T-cell (primary cell): ENCODE measurements around the gene MYBPC3. TPM values are rescaled to one million over a fixed set of nuclear protein-coding genes. Genes with fewer than 3 reads are reported as not detected.

Experiments used
- ATAC-seq, 4 experiments: fragments of 200-7000 bp in 3 of 4; fragments of 150-1000 bp in 1 of 4; cut with Tn5 transposase; replicated peaks in 1 of 4; 1 replicate in 3 of 4; 2 replicates in 1 of 4; pipeline ENCODE4 v1.10.0; 2021; ENCODE audit warnings: moderate library complexity in 3 of 4, mild to moderate bottlenecking in 2 of 4, moderate number of reproducible peaks in 1 of 4
- CTCF ChIA-PET, 2 donors: fragments of 300-600 bp; sonication (Branson Sonifier 250); formaldehyde crosslinking; loops; one replicate each; lab custom pipeline; 2022; ENCODE audit warnings: antibody characterized with exemption in 2 of 2; lab: Charles Lee
- POLR2A ChIA-PET, 2 donors: fragments of 300-600 bp; sonication (Branson Sonifier 250); formaldehyde crosslinking; loops; one replicate each; lab custom pipeline; 2022; ENCODE audit warnings: antibody characterized with exemption in 2 of 2; lab: Charles Lee
- DNase-seq, 35 experiments: peaks; one replicate each; pipeline versions ENCODE4 v3.0.0 to v3.0.0-alpha.2; 2013 to 2023
- H3K27ac ChIP-seq: one replicate; pipeline ENCODE4 v1.5.1; 2013; ENCODE audit warnings: low read length
- H3K27me3 ChIP-seq, 2 experiments: replicated peaks in 1 of 2; 1 replicate in 1 of 2; 2 replicates in 1 of 2; pipeline versions ENCODE4 v1.6.1 to v1.7.0; 2013; ENCODE audit warnings: low read length in 1 of 2, mixed read lengths in 1 of 2; ENCODE audit not compliant: control insufficient read depth in 2 of 2, insufficient read depth in 2 of 2; ENCODE audit errors: extremely low read depth in 1 of 2
- H3K36me3 ChIP-seq, 2 donors: 1 replicate in 1 of 2; 2 replicates in 1 of 2; pipeline versions ENCODE4 v1.6.1 to v1.7.0; 2013; ENCODE audit warnings: low read length in 1 of 2; ENCODE audit not compliant: control insufficient read depth in 2 of 2, insufficient read depth in 1 of 2; ENCODE audit errors: extremely low read depth in 1 of 2
- H3K4me1 ChIP-seq, 2 experiments: 1 replicate in 1 of 2; 2 replicates in 1 of 2; pipeline versions ENCODE4 v1.6.1 to v1.7.0; 2013; ENCODE audit warnings: low read length in 2 of 2, mixed read lengths in 1 of 2; ENCODE audit not compliant: insufficient read depth in 2 of 2, control insufficient read depth in 1 of 2; ENCODE audit errors: extremely low read depth in 1 of 2
- H3K4me3 ChIP-seq, 2 donors: 1 replicate in 1 of 2; 2 replicates in 1 of 2; pipeline versions ENCODE4 v1.5.1 to v1.7.0; 2013; ENCODE audit warnings: mild to moderate bottlenecking in 2 of 2, low read length in 1 of 2, moderate library complexity in 1 of 2; ENCODE audit not compliant: control insufficient read depth in 1 of 2; ENCODE audit errors: extremely low read depth in 1 of 2
- H3K9me3 ChIP-seq: 2 replicates; pipeline ENCODE4 v1.7.0; 2013
- H3K27ac Mint-ChIP-seq, 2 donors: one replicate each; pipeline ENCODE4 v1.8.0; 2020 to 2021; ENCODE audit warnings: mild to moderate bottlenecking in 2 of 2, mixed read lengths in 2 of 2
- H3K27me3 Mint-ChIP-seq, 2 donors: one replicate each; pipeline ENCODE4 v1.8.0; 2021 to 2022; ENCODE audit warnings: mixed read lengths in 2 of 2
- H3K36me3 Mint-ChIP-seq: one replicate; pipeline ENCODE4 v1.8.0; 2021; ENCODE audit warnings: mixed read lengths
- H3K4me1 Mint-ChIP-seq, 3 donors: one replicate each; pipeline ENCODE4 v1.8.0; 2020 to 2022; ENCODE audit warnings: mixed read lengths in 3 of 3, mild to moderate bottlenecking in 1 of 3
- H3K4me3 Mint-ChIP-seq, 3 donors: one replicate each; pipeline ENCODE4 v1.8.0; 2020 to 2022; ENCODE audit warnings: mild to moderate bottlenecking in 3 of 3, mixed read lengths in 3 of 3, moderate library complexity in 3 of 3
- H3K9me3 Mint-ChIP-seq, 3 donors: one replicate each; pipeline ENCODE4 v1.8.0; 2020 to 2022; ENCODE audit warnings: mixed read lengths in 3 of 3
- WGBS: methylation state at CpG from one replicate; pipeline ENCODE4 v1.1.5; 2013; ENCODE audit warnings: missing lambda C conversion rate; ENCODE audit not compliant: insufficient coverage; 5-methylcytosine and 5-hydroxymethylcytosine counted together
- total RNA-seq, 35 experiments: library from RNA in 6 of 35; stranded (reverse) in 6 of 35; fragments of 120-200 nt in 1 of 35; gene quantifications; one replicate each; pipeline versions ENCODE4 v1.2.1 to v1.2.4 and lab custom pipeline; 2013 to 2026

MYBPC3 gene
- total RNA-seq, 5 donors from 2014 or later (not counting 1 experiment from before 2014, with no cell fraction given): not detected

DNA sequence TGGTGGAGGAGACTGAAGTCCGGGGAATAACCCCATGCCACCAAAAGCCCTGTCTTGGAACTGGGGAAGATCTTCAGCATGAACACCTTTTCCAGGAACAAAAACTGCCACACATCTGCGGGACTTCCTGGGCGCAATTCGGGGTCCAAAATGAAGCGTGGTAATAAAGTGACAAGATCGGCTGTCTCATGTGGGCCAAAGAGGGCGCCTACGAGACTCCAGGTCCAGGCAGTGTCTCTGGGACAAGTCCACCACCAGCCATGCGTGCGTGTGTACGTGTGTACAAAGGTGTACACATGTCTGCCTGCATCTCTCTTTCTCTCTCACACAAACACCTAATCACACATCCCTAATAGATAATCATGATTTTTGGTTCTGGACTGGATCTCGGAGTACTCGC is 8.9 kb upstream of the MYBPC3 start:
- Mint-ChIP-seq H3K27ac (no peak overlapping the region), H3K4me3 (no peak overlapping the region), H3K36me3 (no peaks in the 10 kb centered on the region), H3K4me1 (peaks cover 6 to 9% (median 7%) of the 10 kb centered on the region in 3 donors), H3K9me3 (no peaks in the 10 kb centered on the region), H3K27me3 (peaks cover 0 to 3% of the 10 kb centered on the region in 2 donors)
- H3K27ac ChIP-seq: no peak overlapping the region
- 94% methylated on average over 7 of the region's 13 CpGs for WGBS
- peaks cover 0 to 13% of the 10 kb centered on the region in 2 experiments for H3K4me1 ChIP-seq
- no peaks in the 10 kb centered on the region for H3K36me3 ChIP-seq
- ChIA-PET CTCF (interaction anchor here in 1 of 2 donors (0.5 kb wide), 1 partner anchor 35 kb away, joined by 6 read pairs; no protein-coding TSS in a partner anchor), POLR2A (no interaction called here)
- DNase-seq (no peak), ATAC-seq (no peak)
- H3K4me3 ChIP-seq: no peak overlapping the region
- H3K9me3 ChIP-seq: no peaks in the 10 kb centered on the region
- peaks cover 0 to 8% of the 10 kb centered on the region in 2 experiments for H3K27me3 ChIP-seq

- Histone ChIP-seq H3K4me1 (peaks cover 0 to 13% of the 10 kb centered on the region in 2 experiments), H3K9me3 (no peaks in the 10 kb centered on the region), H3K4me3 (no peak overlapping the region), H3K27ac (no peak overlapping the region), H3K36me3 (no peaks in the 10 kb centered on the region), H3K27me3 (peaks cover 0 to 6% of the 10 kb centered on the region in 2 experiments)
- Mint-ChIP-seq H3K27me3 (peaks cover 0 to 3% of the 10 kb centered on the region in 2 donors), H3K27ac (no peak overlapping the region), H3K4me3 (no peak overlapping the region), H3K4me1 (peaks cover 6 to 9% (median 7%) of the 10 kb centered on the region in 3 donors), H3K36me3 (no peaks in the 10 kb centered on the region), H3K9me3 (no peaks in the 10 kb centered on the region)
- no peak for ATAC-seq
- no peak for DNase-seq
- WGBS: 100% methylated on average over 1 of the region's 15 CpGs
- ChIA-PET CTCF (no interaction called here), POLR2A (interaction anchor here in 1 of 2 donors (0.6 kb wide), 1 partner anchor 700 kb away, joined by 5 read pairs; no protein-coding TSS in a partner anchor)
These were observed 7.8 kb upstream of the MYBPC3 start for GRCh38 chr11:47360341-47360740.

DNA sequence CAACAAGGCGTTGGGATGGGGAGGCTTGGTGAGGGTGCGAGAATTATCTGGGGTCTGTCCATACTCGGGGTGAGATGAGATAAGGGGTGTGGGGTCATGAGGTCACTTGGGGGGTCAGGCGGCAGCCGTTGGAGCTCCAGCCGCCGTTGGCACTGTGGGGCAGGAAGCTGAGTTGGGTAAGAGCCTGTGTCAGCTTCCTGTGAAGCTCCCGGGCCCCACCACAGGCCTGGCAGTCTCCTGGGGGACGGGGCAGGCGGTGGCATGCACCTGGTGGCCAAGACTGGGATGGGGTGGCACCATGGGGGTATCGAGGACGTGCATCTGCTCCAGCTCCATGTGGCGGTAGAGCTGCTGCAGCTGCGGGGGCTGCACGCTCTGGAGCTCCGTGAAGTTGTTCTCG is 7.1 kb upstream of the MYBPC3 start:
- WGBS: 21% methylated on average over 11 of the region's 17 CpGs

DNA sequence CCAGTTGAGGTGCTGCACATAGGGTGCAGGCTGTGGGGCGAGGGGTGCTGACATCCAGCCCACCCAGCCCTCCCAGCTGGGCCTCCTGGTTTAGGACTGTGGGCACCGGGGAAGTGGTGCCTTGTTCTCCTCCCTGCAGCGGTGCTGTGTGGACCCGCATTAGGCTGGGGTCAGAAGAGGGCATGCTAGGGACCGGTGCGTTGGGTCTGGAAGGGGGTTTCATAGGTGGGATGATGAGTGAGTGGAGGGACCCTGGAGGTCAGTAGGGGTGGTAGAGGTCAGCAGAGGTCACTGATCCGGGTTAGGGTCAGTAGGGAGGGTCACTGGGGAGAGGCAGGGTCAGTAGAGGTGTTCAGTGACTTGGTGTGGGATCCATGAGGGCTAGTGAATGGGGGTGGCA is 6.7 kb upstream of the MYBPC3 start:
- no peak overlapping the region for H3K4me3 ChIP-seq
- H3K4me3 Mint-ChIP-seq: peak overlapping the region in 1 of 3 donors; percentile 14
- H3K27me3 Mint-ChIP-seq: no peaks in the 10 kb centered on the region
- H3K36me3 Mint-ChIP-seq: no peaks in the 10 kb centered on the region
- ATAC-seq (no peak), DNase-seq (no peak)
- H3K27ac ChIP-seq: no peak overlapping the region
- no peaks in the 10 kb centered on the region for H3K36me3 ChIP-seq
- peaks cover 6 to 9% (median 7%) of the 10 kb centered on the region in 3 donors for H3K4me1 Mint-ChIP-seq
- H3K9me3 Mint-ChIP-seq: no peaks in the 10 kb centered on the region
- H3K27ac Mint-ChIP-seq: no peak overlapping the region
- peaks cover 0 to 6% of the 10 kb centered on the region in 2 experiments for H3K27me3 ChIP-seq
- ChIA-PET POLR2A (no interaction called here), CTCF (no interaction called here)
- H3K4me1 ChIP-seq: peaks cover 0 to 13% of the 10 kb centered on the region in 2 experiments
- no peaks in the 10 kb centered on the region for H3K9me3 ChIP-seq
- 78% methylated on average over 6 of the region's 7 CpGs for WGBS

More for the DNA sequence above, 7.1 kb upstream of the MYBPC3 start:
- Mint-ChIP-seq H3K27ac (no peak overlapping the region), H3K9me3 (no peaks in the 10 kb centered on the region), H3K27me3 (peaks cover 0 to 3% of the 10 kb centered on the region in 2 donors), H3K4me3 (peak overlapping the region in 1 of 3 donors; percentile 14), H3K36me3 (no peaks in the 10 kb centered on the region), H3K4me1 (peaks cover 6 to 9% (median 7%) of the 10 kb centered on the region in 3 donors)
- peaks cover 0 to 6% of the 10 kb centered on the region in 2 experiments for H3K27me3 ChIP-seq
- ATAC-seq (peak in 3 of 4 experiments; percentile 48 to 62 (median 53)), DNase-seq (peak in 4 of 35 experiments; percentile 2 to 23 (median 6))
- H3K9me3 ChIP-seq: no peaks in the 10 kb centered on the region
- no peak overlapping the region for H3K4me3 ChIP-seq
- POLR2A ChIA-PET: no interaction called here
- H3K4me1 ChIP-seq: peaks cover 0 to 13% of the 10 kb centered on the region in 2 experiments
- H3K36me3 ChIP-seq: no peaks in the 10 kb centered on the region
- H3K27ac ChIP-seq: no peak overlapping the region
- CTCF ChIA-PET: no interaction called here

DNA sequence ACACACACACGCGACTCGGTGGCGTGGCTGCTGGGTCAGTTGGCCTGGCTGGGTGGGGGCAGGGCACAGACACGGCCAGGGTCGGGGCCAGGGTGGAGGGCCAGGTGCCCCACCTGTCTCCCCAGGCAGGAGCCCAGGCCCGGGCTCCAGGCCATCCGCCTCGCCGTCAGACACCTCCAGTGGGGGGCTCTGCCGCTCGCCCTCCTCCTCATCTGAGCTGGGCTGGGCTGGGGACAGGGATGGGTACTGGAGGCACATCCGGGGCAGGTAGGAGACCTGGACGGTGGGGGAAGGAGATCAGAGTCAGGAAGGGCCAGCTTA is 6.2 kb upstream of the MYBPC3 start:
- Histone ChIP-seq H3K27me3 (peaks cover 0 to 6% of the 10 kb centered on the region in 2 experiments), H3K9me3 (no peaks in the 10 kb centered on the region), H3K36me3 (no peaks in the 10 kb centered on the region), H3K4me3 (no peak overlapping the region), H3K4me1 (peaks cover 0 to 13% of the 10 kb centered on the region in 2 experiments), H3K27ac (no peak overlapping the region)
- Mint-ChIP-seq H3K4me3 (no peak overlapping the region), H3K36me3 (no peaks in the 10 kb centered on the region), H3K9me3 (no peaks in the 10 kb centered on the region), H3K4me1 (peaks cover 6 to 9% (median 7%) of the 10 kb centered on the region in 3 donors), H3K27ac (no peak overlapping the region), H3K27me3 (no peaks in the 10 kb centered on the region)
- ChIA-PET CTCF (no interaction called here), POLR2A (no interaction called here)
- 97% methylated on average over 12 of the region's 14 CpGs for WGBS
- no peak for DNase-seq
- ATAC-seq: no peak

GRCh38 chr11:47357985-47358730 is 5.7 kb upstream of the MYBPC3 start:
- Mint-ChIP-seq H3K9me3 (no peaks in the 10 kb centered on the region), H3K27ac (no peak overlapping the region), H3K4me3 (no peak overlapping the region), H3K27me3 (no peaks in the 10 kb centered on the region), H3K4me1 (peaks cover 6 to 9% (median 7%) of the 10 kb centered on the region in 3 donors), H3K36me3 (no peaks in the 10 kb centered on the region)
- Histone ChIP-seq H3K36me3 (no peaks in the 10 kb centered on the region), H3K27ac (no peak overlapping the region), H3K9me3 (no peaks in the 10 kb centered on the region), H3K4me3 (no peak overlapping the region), H3K27me3 (peaks cover 0 to 6% of the 10 kb centered on the region in 2 experiments), H3K4me1 (peaks cover 0 to 13% of the 10 kb centered on the region in 2 experiments)
- POLR2A ChIA-PET: no interaction called here
- WGBS: 95% methylated on average over 6 of the region's 6 CpGs
- no peak for DNase-seq
- CTCF ChIA-PET: no interaction called here
- no peak for ATAC-seq
